HS-27A (cell line): ENCODE measurements around the gene NOS1AP.
A peak's percentile ranks its signal among the peaks of the same experiment; 100 is the strongest.

Experiments
- DNase-seq: peaks from one replicate; pipeline ENCODE4 v3.0.0-alpha.2; 2012; ENCODE audit warnings: low read depth, missing footprints

Gene NOS1AP

GRCh38 chr1:162253790-162254189 lies 184.3 kb downstream of the NOS1AP start:
- no peak for DNase-seq

DNA sequence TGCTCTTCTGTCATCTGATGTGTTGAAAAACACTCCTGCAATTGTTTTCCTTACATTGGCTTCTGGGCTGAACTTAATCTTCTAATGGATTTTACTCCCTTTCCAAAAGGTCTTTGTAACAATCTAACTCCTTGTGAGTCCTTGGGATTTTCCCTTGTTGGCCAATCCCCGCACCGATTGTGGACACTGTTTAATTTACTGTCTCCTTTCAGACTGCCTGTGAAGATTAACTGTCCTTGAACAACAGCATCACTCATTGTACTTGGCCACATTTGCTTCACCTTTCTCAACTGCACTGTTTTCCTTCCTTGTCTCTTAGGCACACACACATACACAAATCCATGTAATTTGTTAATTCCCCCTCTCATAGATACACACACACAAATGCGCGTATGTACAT lies 186.8 kb downstream of the NOS1AP start:
- no peak for DNase-seq

DNA sequence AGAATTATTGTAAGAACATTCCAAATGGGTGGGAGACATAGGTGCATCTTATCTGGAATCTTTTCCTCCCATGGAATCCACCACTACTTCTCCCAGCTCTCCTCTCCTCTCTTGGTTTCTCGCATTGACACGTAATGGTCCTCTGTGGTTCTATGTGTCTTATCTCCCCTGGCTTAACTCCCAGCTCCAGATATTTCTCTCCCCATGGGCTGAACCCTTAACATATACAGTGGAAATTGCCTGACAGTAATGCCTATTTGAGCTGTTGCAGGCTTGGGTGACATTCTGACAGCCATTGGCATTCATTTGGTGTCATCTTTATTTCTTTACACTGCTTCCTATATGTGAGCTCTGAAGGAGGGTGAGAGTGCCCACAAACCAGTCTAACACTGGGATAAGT lies 188.9 kb downstream of the NOS1AP start:
- no peak for DNase-seq

- no peak for DNase-seq
Observed at GRCh38 chr1:162259894-162260455, 190.5 kb downstream of the NOS1AP start.

GRCh38 chr1:162264108-162264507 lies 194.6 kb downstream of the NOS1AP start:
- DNase-seq: no peak

DNA sequence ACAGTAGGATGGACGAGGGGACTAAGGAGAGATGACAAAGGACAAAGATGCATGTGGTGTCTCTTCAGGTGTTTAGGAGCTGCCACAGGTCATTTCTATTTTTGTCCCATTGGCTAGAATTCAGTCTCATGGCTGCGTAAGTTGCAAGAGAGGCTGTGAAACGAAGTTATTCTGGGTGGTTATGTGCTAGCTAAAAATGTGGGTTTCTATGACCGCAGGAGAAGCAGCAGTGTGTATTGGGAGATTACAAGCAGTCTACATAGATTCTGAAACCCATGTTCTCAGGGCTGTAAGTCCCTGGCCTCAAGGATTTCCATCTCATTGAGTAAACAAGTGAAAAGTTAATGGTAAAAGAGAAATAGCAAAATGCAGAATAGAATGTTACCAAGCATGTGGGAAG lies 196.5 kb downstream of the NOS1AP start:
- DNase-seq: no peak

- DNase-seq: no peak
Observed at GRCh38 chr1:162270016-162270770, 200.7 kb downstream of the NOS1AP start.

- DNase-seq: no peak
Observed at GRCh38 chr1:162271972-162272371, 202.5 kb downstream of the NOS1AP start.

DNA sequence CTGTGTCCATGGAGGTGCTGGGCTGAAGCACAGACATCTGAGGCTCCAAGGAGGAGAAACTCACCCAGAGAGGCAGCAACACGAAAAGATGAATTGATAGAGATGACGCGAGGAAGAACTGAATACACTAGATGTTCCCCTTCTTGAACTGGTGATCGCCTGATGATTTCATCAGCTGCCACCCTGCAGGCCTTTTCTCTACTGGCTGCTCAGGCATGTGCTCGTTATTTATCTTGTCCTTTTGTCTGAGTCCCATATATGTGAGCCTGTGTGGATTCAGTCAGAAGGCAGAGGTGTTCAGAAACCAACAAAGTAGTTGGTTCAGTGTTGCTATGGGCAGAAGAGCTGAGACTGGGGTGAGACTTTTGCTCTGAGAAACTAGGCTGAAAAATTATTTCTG lies 202.9 kb downstream of the NOS1AP start:
- DNase-seq: no peak

- DNase-seq: no peak
Observed at GRCh38 chr1:162275622-162276175, 206.2 kb downstream of the NOS1AP start.

GRCh38 chr1:162276493-162276892 lies 207.0 kb downstream of the NOS1AP start:
- DNase-seq: peak; percentile 5

- no peak for DNase-seq
Observed at GRCh38 chr1:162279136-162279498, 209.6 kb downstream of the NOS1AP start.

- no peak for DNase-seq
Observed at GRCh38 chr1:162281426-162281825, 211.9 kb downstream of the NOS1AP start.

- DNase-seq: no peak
Observed at GRCh38 chr1:162283657-162284056, 214.2 kb downstream of the NOS1AP start.

- no peak for DNase-seq
Observed at GRCh38 chr1:162284206-162284955, 214.9 kb downstream of the NOS1AP start.

GRCh38 chr1:162285149-162285561 lies 215.7 kb downstream of the NOS1AP start:
- DNase-seq: no peak

DNA sequence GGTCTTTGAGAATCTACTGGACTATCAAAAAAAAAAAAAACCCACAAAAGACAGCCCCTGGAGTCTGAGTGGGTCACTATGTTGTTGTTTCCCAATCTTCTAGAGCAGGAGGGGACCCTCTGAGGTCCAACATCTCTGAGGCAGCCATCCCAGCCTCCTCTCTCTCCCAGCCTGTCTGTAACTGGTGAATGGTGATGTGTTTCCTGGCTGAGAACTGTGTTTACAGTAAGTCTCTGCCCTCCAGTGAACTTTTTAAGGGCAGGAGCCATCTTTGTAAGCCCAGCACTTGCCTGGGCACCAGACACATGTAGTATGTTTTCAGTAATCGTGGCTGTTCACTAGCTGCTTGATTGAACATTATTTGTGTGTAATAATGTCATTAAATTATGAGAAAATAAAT lies 221.5 kb downstream of the NOS1AP start:
- DNase-seq: no peak

- DNase-seq: no peak
Observed at GRCh38 chr1:162292422-162292849, 222.9 kb downstream of the NOS1AP start.

GRCh38 chr1:162293073-162293692 lies 223.7 kb downstream of the NOS1AP start:
- no peak for DNase-seq

DNA sequence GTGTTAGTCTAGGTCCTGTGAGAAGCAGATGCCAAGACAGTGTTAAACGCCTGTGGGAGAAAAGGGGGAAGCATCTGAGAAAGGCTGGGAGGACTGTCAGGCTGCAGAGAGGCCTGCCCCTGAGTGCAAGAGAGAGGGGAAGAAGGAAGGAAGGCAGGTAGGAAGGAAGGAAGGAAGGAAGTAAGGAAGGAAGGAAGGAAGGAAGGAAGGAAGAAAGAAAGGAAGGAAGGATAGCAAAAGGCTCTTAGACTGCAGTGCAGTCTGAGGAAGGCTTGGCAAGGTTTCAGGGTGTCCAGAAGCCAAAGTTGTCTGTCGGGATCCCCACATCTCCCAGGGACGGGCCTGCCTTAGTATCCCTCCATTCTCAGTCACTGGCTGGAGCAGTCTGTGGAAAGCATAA lies 224.5 kb downstream of the NOS1AP start:
- no peak for DNase-seq

GRCh38 chr1:162297208-162297607 lies 227.7 kb downstream of the NOS1AP start:
- no peak for DNase-seq

DNA sequence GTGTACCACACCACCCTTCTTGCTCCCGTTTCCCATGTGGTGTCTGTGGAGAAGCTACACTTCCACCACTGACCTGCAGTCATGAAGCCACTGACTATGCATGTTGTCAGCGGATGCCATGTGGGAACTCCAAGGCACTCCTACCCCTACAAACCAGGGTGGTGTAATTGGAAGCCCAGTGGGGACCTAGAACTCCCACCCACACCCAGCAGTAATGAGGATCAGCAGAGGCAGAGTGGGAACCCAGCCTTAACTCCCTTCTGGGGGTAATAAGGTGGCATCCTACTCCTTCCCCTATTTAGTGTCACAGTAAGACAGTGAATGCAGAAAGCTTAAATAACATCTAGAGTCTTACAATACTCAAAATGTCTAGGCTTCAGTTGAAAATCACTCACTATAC lies 228.8 kb downstream of the NOS1AP start:
- DNase-seq: no peak
